HCT116 (cell line): ENCODE measurements around the gene ANGPTL8. TPM values are rescaled to one million over a fixed set of nuclear protein-coding genes. Genes with fewer than 3 reads are reported as not detected.

Experiments used
- ATAC-seq: fragments of 200-7000 bp; cut with Tn5 transposase; 2 replicates; pipeline ENCODE4 v1.9.1; 2020; ENCODE audit warnings: mild to moderate bottlenecking, moderate library complexity
- BruUV-seq: library from RNA; stranded (reverse); fragments of 400-500 nt; replicated peaks from 2 replicates; lab custom pipeline; 2021; lab: Mats Ljungman, UMichigan
- CTCF ChIA-PET: fragments of 300-600 bp; sonication (Branson Sonifier 250); formaldehyde crosslinking; loops from one replicate; lab custom pipeline; 2021; ENCODE audit warnings: antibody characterized with exemption; lab: Charles Lee
- POLR2A ChIA-PET: fragments of 300-600, 350-600 bp; sonication (Branson Sonifier 250); formaldehyde crosslinking; loops from one replicate; lab custom pipeline; 2021; ENCODE audit warnings: antibody characterized with exemption; lab: Charles Lee
- RAD21 ChIA-PET, 2 experiments: fragments of 300-600 bp; sonication (Branson Sonifier 250); formaldehyde crosslinking; loops; one replicate each; lab custom pipeline; 2023; ENCODE audit warnings: low total read pairs in 2 of 2; ENCODE audit not compliant: uncharacterized antibody in 2 of 2, unreplicated experiment in 2 of 2, low non-redundant PET in 1 of 2; lab: Charles Lee
- DNase-seq: peaks from one replicate; pipeline ENCODE4 v3.0.0-alpha.2; 2010; ENCODE audit warnings: low read depth, low spot score
- H2AFZ ChIP-seq: fragments of 200-600 bp; shearing (Covaris generic), sonication (generic); 2 replicates; pipeline ENCODE4 v1.6.1; 2017; ENCODE audit warnings: low read depth, mixed run types, mixed read lengths, antibody characterized with exemption, low read length; ENCODE audit not compliant: poor library complexity, severe bottlenecking
- H3K27ac ChIP-seq: 2 replicates; pipeline ENCODE4 v1.5.1; 2012; ENCODE audit warnings: low read depth, low read length
- H3K27me3 ChIP-seq: fragments of 200-600 bp; sonication (generic); 2 replicates; pipeline ENCODE4 v1.6.1; 2016; ENCODE audit warnings: mixed run types, low read length, mixed read lengths; ENCODE audit not compliant: insufficient read depth
- H3K36me3 ChIP-seq, 2 experiments: fragments of 200-500 bp in 1 of 2; fragments of 200-600 bp in 1 of 2; sonication (Bioruptor generic) in 1 of 2; sonication (generic) in 1 of 2; 2 replicates each; pipeline versions ENCODE4 v1.5.1 to v1.6.1; 2014 to 2016; ENCODE audit warnings: low read length in 2 of 2, inconsistent platforms in 1 of 2, mixed read lengths in 1 of 2, mixed run types in 1 of 2; ENCODE audit not compliant: insufficient read depth in 2 of 2, control insufficient read depth in 1 of 2
- H3K4me1 ChIP-seq, 2 experiments: fragments of 200-600 bp in 1 of 2; sonication (generic) in 1 of 2; 2 replicates each; pipeline versions ENCODE4 v1.5.1 to v1.6.1; 2012 to 2017; ENCODE audit warnings: low read length in 2 of 2, inconsistent platforms in 1 of 2, mild to moderate bottlenecking in 1 of 2, mixed read lengths in 1 of 2, mixed run types in 1 of 2, moderate library complexity in 1 of 2; ENCODE audit not compliant: insufficient read depth in 2 of 2, control insufficient read depth in 1 of 2
- H3K4me2 ChIP-seq: fragments of 200-600 bp; sonication (generic); 2 replicates; pipeline ENCODE4 v1.6.1; 2017; ENCODE audit warnings: mixed run types, low read length, mixed read lengths
- H3K4me3 ChIP-seq, 2 experiments: fragments of 200-600 bp in 1 of 2; sonication (generic) in 1 of 2; replicated peaks in 1 of 2; 2 replicates each; pipeline ENCODE4 v1.5.1; 2011 to 2016; ENCODE audit warnings: low read length in 2 of 2, control low read depth in 1 of 2, low read depth in 1 of 2, mild to moderate bottlenecking in 1 of 2, mixed read lengths in 1 of 2, mixed run types in 1 of 2
- H3K79me2 ChIP-seq: fragments of 200-600 bp; sonication (generic); 2 replicates; pipeline ENCODE4 v1.6.1; 2017; ENCODE audit warnings: mild to moderate bottlenecking, mixed run types, low read length, moderate library complexity, mixed read lengths; ENCODE audit not compliant: insufficient read depth
- H3K9ac ChIP-seq: fragments of 200-600 bp; sonication (generic); 2 replicates; pipeline ENCODE4 v1.6.1; 2016; ENCODE audit warnings: low read length, mixed read lengths
- H3K9me2 ChIP-seq: fragments of 200-600 bp; sonication (generic), shearing (Covaris generic); 2 replicates; pipeline ENCODE4 v1.6.1; 2017; ENCODE audit warnings: mixed run types, mild to moderate bottlenecking, moderate library complexity; ENCODE audit not compliant: insufficient read depth
- H3K9me3 ChIP-seq, 2 experiments: fragments of 200-500 bp in 1 of 2; fragments of 200-600 bp in 1 of 2; sonication (Bioruptor generic) in 1 of 2; sonication (generic) in 1 of 2; 2 replicates each; pipeline ENCODE4 v1.6.1; 2014 to 2017; ENCODE audit warnings: low read length in 2 of 2, mixed read lengths in 2 of 2, inconsistent platforms in 1 of 2, low read depth in 1 of 2, mild to moderate bottlenecking in 1 of 2, mixed run types in 1 of 2, moderate library complexity in 1 of 2; ENCODE audit not compliant: control insufficient read depth in 1 of 2, insufficient read depth in 1 of 2
- H4K20me1 ChIP-seq: fragments of 200-600 bp; sonication (generic), shearing (Covaris generic); 2 replicates; pipeline ENCODE4 v1.6.1; 2017; ENCODE audit warnings: mixed run types, mild to moderate bottlenecking, moderate library complexity; ENCODE audit not compliant: insufficient read depth
- CBX3 ChIP-seq: IDR thresholded peaks from 2 replicates; pipeline ENCODE4 v1.6.1; 2012; ENCODE audit warnings: low read depth
- EGR1 ChIP-seq: IDR thresholded peaks from 2 replicates; pipeline ENCODE4 v1.6.1; 2012; ENCODE audit warnings: low read depth
- ELF1 ChIP-seq: IDR thresholded peaks from 2 replicates; pipeline ENCODE4 v1.6.1; 2012; ENCODE audit warnings: low read depth, borderline replicate concordance
- EZH2 ChIP-seq: fragments of 200-600 bp; sonication (generic); IDR thresholded peaks from 2 replicates; pipeline ENCODE4 v1.6.1; 2017; ENCODE audit warnings: antibody characterized with exemption, mixed run types
- EZH2phosphoT487 ChIP-seq: fragments of 200-600 bp; IDR thresholded peaks from 2 replicates; pipeline ENCODE4 v1.6.1; 2018; ENCODE audit warnings: antibody characterized with exemption, borderline replicate concordance
- FOSL1 ChIP-seq: IDR thresholded peaks from 2 replicates; pipeline ENCODE4 v1.6.1; 2012; ENCODE audit warnings: low read depth
- POLR2A ChIP-seq: IDR thresholded peaks from 2 replicates; pipeline ENCODE4 v1.7.0; 2011; ENCODE audit warnings: borderline replicate concordance; ENCODE audit not compliant: insufficient read depth, insufficient read length; ENCODE audit errors: extremely low read depth
- POLR2AphosphoS5 ChIP-seq: IDR thresholded peaks from 2 replicates; pipeline ENCODE4 v1.6.1; 2011; ENCODE audit warnings: mild to moderate bottlenecking, low read depth, low read length, moderate library complexity
- RAD21 ChIP-seq: IDR thresholded peaks from 2 replicates; pipeline ENCODE4 v1.6.1; 2012; ENCODE audit warnings: low read depth, mild to moderate bottlenecking
- SIN3A ChIP-seq: IDR thresholded peaks from 2 replicates; pipeline ENCODE4 v1.6.1; 2012; ENCODE audit warnings: low read depth
- SRF ChIP-seq: IDR thresholded peaks from 2 replicates; pipeline ENCODE4 v1.6.1; 2012; ENCODE audit warnings: low read depth
- TCF7L2 ChIP-seq: IDR thresholded peaks from 2 replicates; pipeline ENCODE4 v1.7.0; 2011; ENCODE audit warnings: borderline replicate concordance, inconsistent platforms; ENCODE audit not compliant: insufficient read depth, insufficient read length; ENCODE audit errors: extremely low read depth
- ZFX ChIP-seq: fragments of 450-650 bp; IDR thresholded peaks from 2 replicates; pipeline ENCODE4 v1.6.1; 2017
- ZNF274 ChIP-seq: fragments of 200-500 bp; sonication (Bioruptor generic); IDR thresholded peaks from 2 replicates; pipeline ENCODE4 v1.6.1; 2014; ENCODE audit warnings: mild to moderate bottlenecking, low read depth, low read length, inconsistent platforms
- intact Hi-C: fragments of 100-400 bp; cut with micrococcal nuclease; formaldehyde crosslinking; loops from 2 replicates; pipeline ENCODE4 v1.10.0; 2022
- total RNA-seq: library from RNA; stranded (reverse); gene quantifications from one replicate; pipeline ENCODE4 v1.2.1, GENCODE V29; 2021; ENCODE audit not compliant: unreplicated experiment
- TF ChIP-seq, protein P1 (sequence below), 3 experiments: fragments of 200-600 bp in 1 of 3; sonication (generic) in 1 of 3; IDR thresholded peaks in 2 of 3; conservative IDR thresholded peaks in 1 of 3; 2 replicates each; pipeline ENCODE4 v1.5.1; 2012 to 2017; ENCODE audit warnings: low read depth in 2 of 3, low read length in 2 of 3, antibody characterized with exemption in 1 of 3, borderline replicate concordance in 1 of 3, control low read depth in 1 of 3, mild to moderate bottlenecking in 1 of 3, mixed read lengths in 1 of 3, mixed run types in 1 of 3, moderate library complexity in 1 of 3; ENCODE audit not compliant: insufficient read depth in 1 of 3

Gene ANGPTL8
- total RNA-seq, 1 experiment from 2014 or later = not detected

DNA sequence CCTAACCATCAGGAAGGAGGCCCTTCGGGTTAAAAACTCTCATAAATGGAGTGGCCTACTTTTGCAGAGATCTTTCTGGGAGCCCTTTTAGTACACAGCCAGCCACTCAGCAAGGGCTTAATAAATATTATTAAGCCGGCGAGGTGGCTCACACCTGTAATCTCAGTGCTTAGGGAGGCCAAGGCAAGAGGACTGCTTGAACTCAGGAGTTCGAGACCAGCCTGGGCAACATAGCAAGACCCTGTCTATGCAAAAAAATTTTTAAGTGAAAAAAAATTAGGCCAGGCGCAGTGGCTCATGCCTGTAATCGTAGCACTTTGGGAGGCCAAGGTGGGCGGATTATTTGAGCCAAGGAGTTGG lies 41.3 kb upstream of the ANGPTL8 start:
- no peaks in the 10 kb centered on the region for H3K9me3 ChIP-seq
- peaks cover 0 to 3% of the 10 kb centered on the region in 2 experiments; a peak in 1 of 4 replicates for H3K36me3 ChIP-seq
- 0 out of 2 replicates have a peak, but pooled peaks cover 2% of the 10 kb centered on the region for H3K79me2 ChIP-seq
- no peaks in the 10 kb centered on the region for H3K9me2 ChIP-seq
- peak overlapping the region; percentile 81 for H3K27ac ChIP-seq
- ATAC-seq = no peak
- H2AFZ ChIP-seq = no peak overlapping the region
- RAD21 ChIA-PET = interaction anchor here in 1 of 2 experiments (0.9 kb wide), 1 partner anchor 103 kb away, joined by 3 read pairs; no protein-coding TSS in a partner anchor
- no peak for DNase-seq
- TF ChIP-seq POLR2AphosphoS5 (no peak), ELF1 (no peak), ZFX (no peak), RAD21 (no peak), EZH2phosphoT487 (no peak), TCF7L2 (no peak), ZNF274 (no peak), POLR2A (no peak), FOSL1 (no peak), EZH2 (no peak), EGR1 (no peak), SIN3A (no peak), SRF (no peak), CBX3 (no peak)
- TF ChIP-seq, protein P1, sequence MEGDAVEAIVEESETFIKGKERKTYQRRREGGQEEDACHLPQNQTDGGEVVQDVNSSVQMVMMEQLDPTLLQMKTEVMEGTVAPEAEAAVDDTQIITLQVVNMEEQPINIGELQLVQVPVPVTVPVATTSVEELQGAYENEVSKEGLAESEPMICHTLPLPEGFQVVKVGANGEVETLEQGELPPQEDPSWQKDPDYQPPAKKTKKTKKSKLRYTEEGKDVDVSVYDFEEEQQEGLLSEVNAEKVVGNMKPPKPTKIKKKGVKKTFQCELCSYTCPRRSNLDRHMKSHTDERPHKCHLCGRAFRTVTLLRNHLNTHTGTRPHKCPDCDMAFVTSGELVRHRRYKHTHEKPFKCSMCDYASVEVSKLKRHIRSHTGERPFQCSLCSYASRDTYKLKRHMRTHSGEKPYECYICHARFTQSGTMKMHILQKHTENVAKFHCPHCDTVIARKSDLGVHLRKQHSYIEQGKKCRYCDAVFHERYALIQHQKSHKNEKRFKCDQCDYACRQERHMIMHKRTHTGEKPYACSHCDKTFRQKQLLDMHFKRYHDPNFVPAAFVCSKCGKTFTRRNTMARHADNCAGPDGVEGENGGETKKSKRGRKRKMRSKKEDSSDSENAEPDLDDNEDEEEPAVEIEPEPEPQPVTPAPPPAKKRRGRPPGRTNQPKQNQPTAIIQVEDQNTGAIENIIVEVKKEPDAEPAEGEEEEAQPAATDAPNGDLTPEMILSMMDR (IDR thresholded peaks at IDR 0.05 in 2 of 3, conservative IDR thresholded peaks at IDR 0.05 in 1 of 3; ENCODE audit: borderline replicate concordance in 1 of 3, insufficient read depth in 1 of 3, low read depth in 2 of 3, low read length in 2 of 3) = no peak
- H4K20me1 ChIP-seq = no peaks in the 10 kb centered on the region
- H3K27me3 ChIP-seq = no peaks in the 10 kb centered on the region
- BruUV-seq = no TSS peak
- CTCF ChIA-PET = interaction anchor here (1.0 to 1.3 kb wide), 3 partner anchors 56 to 72 kb away, joined by 3 to 5 read pairs (median 4); no protein-coding TSS in a partner anchor
- intact Hi-C loops = no loop called here
- POLR2A ChIA-PET = interaction anchor here (1.0 to 1.4 kb wide), 3 partner anchors 54 to 60 kb away, joined by 3 to 10 read pairs (median 3); no protein-coding TSS in a partner anchor
- peak overlapping the region; percentile 66 for H3K9ac ChIP-seq
- peaks cover 18 to 28% of the 10 kb centered on the region in 2 experiments for H3K4me1 ChIP-seq
- peak overlapping the region; percentile 75 for H3K4me2 ChIP-seq
- H3K4me3 ChIP-seq = peak overlapping the region in 1 of 2 experiments; percentile 63; a peak in 2 of 4 replicates
